HEK293 (cell line): Measurements from ENCODE around the gene CASK.

ENCODE experiments used
- CTCF ChIA-PET: fragments of 350-600 bp; formaldehyde crosslinking; extraction: SDS; loops from one replicate; lab custom pipeline; 2021; ENCODE audit warnings: antibody characterized with exemption; lab: Yijun Ruan, JAX
- POLR2A ChIA-PET: fragments of 300-600 bp; formaldehyde crosslinking; extraction: SDS; loops from one replicate; lab custom pipeline; 2020; ENCODE audit warnings: antibody characterized with exemption, inconsistent platforms; lab: Yijun Ruan, JAX
- H3K27ac ChIP-seq: fragments of 200-500 bp; sonication (Bioruptor generic); 2 replicates; pipeline ENCODE4 v1.5.1; 2014; ENCODE audit warnings: low read depth, low read length, control low read depth, inconsistent platforms; ENCODE audit errors: extremely low read depth
- H3K36me3 ChIP-seq, 2 experiments: fragments of 200-500 bp in 1 of 2; sonication (Bioruptor generic) in 1 of 2; 1 replicate in 1 of 2; 2 replicates in 1 of 2; pipeline ENCODE4 v1.5.1; 2014 to 2017; ENCODE audit warnings: inconsistent platforms in 2 of 2, low read length in 2 of 2; ENCODE audit not compliant: control insufficient read depth in 2 of 2, insufficient read depth in 1 of 2
- H3K4me1 ChIP-seq: fragments of 200-500 bp; sonication (Bioruptor generic); 2 replicates; pipeline ENCODE4 v1.5.1; 2014; ENCODE audit warnings: mild to moderate bottlenecking, low read length, inconsistent platforms; ENCODE audit not compliant: control insufficient read depth, insufficient read depth
- H3K4me3 ChIP-seq: 2 replicates; pipeline ENCODE4 v1.5.1; 2011; ENCODE audit warnings: low read depth, mild to moderate bottlenecking, control low read depth, low read length, moderate library complexity
- H3K9me3 ChIP-seq: fragments of 200-500 bp; sonication (Bioruptor generic); 2 replicates; pipeline ENCODE4 v1.5.1; 2014; ENCODE audit warnings: low read depth, low read length, inconsistent platforms; ENCODE audit not compliant: control insufficient read depth, insufficient read depth
- AEBP2 ChIP-seq: fragments of 450-650 bp; formaldehyde crosslinking; IDR thresholded peaks from 2 replicates; pipeline ENCODE4 v1.5.1; 2016; ENCODE audit warnings: missing biosample characterization, missing genetic modification characterization, borderline replicate concordance
- BCL6B ChIP-seq: fragments of 450-650 bp; formaldehyde crosslinking; IDR thresholded peaks from 2 replicates; pipeline ENCODE4 v1.5.1; 2017; ENCODE audit warnings: missing biosample characterization, missing genetic modification characterization
- HOXD13 ChIP-seq: sonication (generic); formaldehyde crosslinking; IDR thresholded peaks from 2 replicates; pipeline ENCODE4 v1.8.0; 2022; ENCODE audit warnings: missing genetic modification reagents, borderline replicate concordance
- KLF9 ChIP-seq: fragments of 450-650 bp; formaldehyde crosslinking; IDR thresholded peaks from 2 replicates; pipeline ENCODE4 v1.5.1; 2016; ENCODE audit warnings: missing biosample characterization, missing genetic modification characterization, low read depth
- REPIN1 ChIP-seq: fragments of 450-650 bp; formaldehyde crosslinking; IDR thresholded peaks from 2 replicates; pipeline ENCODE4 v1.5.1; 2017; ENCODE audit warnings: missing biosample characterization, missing genetic modification characterization, low read depth
- ZFP41 ChIP-seq: fragments of 450-650 bp; formaldehyde crosslinking; IDR thresholded peaks from 2 replicates; pipeline ENCODE4 v1.5.1; 2016; ENCODE audit warnings: missing biosample characterization, missing genetic modification characterization, borderline replicate concordance
- ZFP69B ChIP-seq: fragments of 450-650 bp; formaldehyde crosslinking; IDR thresholded peaks from 2 replicates; pipeline ENCODE4 v1.5.1; 2016; ENCODE audit warnings: missing biosample characterization, missing genetic modification characterization
- ZNF112 ChIP-seq: fragments of 450-650 bp; formaldehyde crosslinking; IDR thresholded peaks from 2 replicates; pipeline ENCODE4 v1.5.0; 2017; ENCODE audit warnings: missing biosample characterization, missing genetic modification characterization
- ZNF146 ChIP-seq: fragments of 450-650 bp; formaldehyde crosslinking; IDR thresholded peaks from 2 replicates; pipeline ENCODE4 v1.5.1; 2016; ENCODE audit warnings: missing biosample characterization, missing genetic modification characterization
- ZNF2 ChIP-seq: fragments of 450-650 bp; formaldehyde crosslinking; IDR thresholded peaks from 2 replicates; pipeline ENCODE4 v1.5.1; 2016; ENCODE audit warnings: missing biosample characterization, missing genetic modification characterization
- ZNF223 ChIP-seq: fragments of 450-650 bp; formaldehyde crosslinking; IDR thresholded peaks from 2 replicates; pipeline ENCODE4 v1.5.1; 2016; ENCODE audit warnings: missing biosample characterization, missing genetic modification characterization
- ZNF248 ChIP-seq: fragments of 450-650 bp; formaldehyde crosslinking; IDR thresholded peaks from 2 replicates; pipeline ENCODE4 v1.5.1; 2017; ENCODE audit warnings: missing biosample characterization, missing genetic modification characterization
- ZNF324 ChIP-seq: fragments of 450-650 bp; formaldehyde crosslinking; IDR thresholded peaks from 2 replicates; pipeline ENCODE4 v1.5.1; 2016; ENCODE audit warnings: missing biosample characterization, missing genetic modification characterization
- ZNF341 ChIP-seq: fragments of 450-650 bp; formaldehyde crosslinking; IDR thresholded peaks from 2 replicates; pipeline ENCODE4; 2016; ENCODE audit warnings: low read depth, missing biosample characterization, missing genetic modification characterization
- ZNF366 ChIP-seq: fragments of 450-650 bp; formaldehyde crosslinking; conservative IDR thresholded peaks from 2 replicates; pipeline ENCODE4 v1.5.1; 2016; ENCODE audit warnings: missing biosample characterization, missing genetic modification characterization
- ZNF501 ChIP-seq: fragments of 450-650 bp; formaldehyde crosslinking; IDR thresholded peaks from 2 replicates; pipeline ENCODE4 v1.5.1; 2016; ENCODE audit warnings: missing biosample characterization, missing genetic modification characterization
- ZNF529 ChIP-seq: fragments of 450-650 bp; formaldehyde crosslinking; IDR thresholded peaks from 2 replicates; pipeline ENCODE4 v1.5.1; 2017; ENCODE audit warnings: missing genetic modification characterization, missing biosample characterization; ENCODE audit not compliant: insufficient replicate concordance
- ZNF600 ChIP-seq: fragments of 450-650 bp; formaldehyde crosslinking; IDR thresholded peaks from 2 replicates; pipeline ENCODE4 v1.5.1; 2016; ENCODE audit warnings: missing biosample characterization, missing genetic modification characterization
- ZNF654 ChIP-seq: fragments of 450-650 bp; formaldehyde crosslinking; IDR thresholded peaks from 2 replicates; pipeline ENCODE4 v1.5.1; 2016; ENCODE audit warnings: low read depth, missing biosample characterization, missing genetic modification characterization
- ZNF670 ChIP-seq: fragments of 450-650 bp; formaldehyde crosslinking; IDR thresholded peaks from 2 replicates; pipeline ENCODE4 v1.5.1; 2016; ENCODE audit warnings: missing biosample characterization, missing genetic modification characterization, low read depth
- ZSCAN23 ChIP-seq: fragments of 450-650 bp; formaldehyde crosslinking; IDR thresholded peaks from 2 replicates; pipeline ENCODE4 v1.5.1; 2016; ENCODE audit warnings: missing biosample characterization, missing genetic modification characterization
- TF ChIP-seq, protein P1 (sequence below): fragments of 450-650 bp; formaldehyde crosslinking; IDR thresholded peaks from 2 replicates; pipeline ENCODE4 v1.5.0; 2017; ENCODE audit warnings: missing biosample characterization, missing genetic modification characterization, borderline replicate concordance

CASK gene

DNA sequence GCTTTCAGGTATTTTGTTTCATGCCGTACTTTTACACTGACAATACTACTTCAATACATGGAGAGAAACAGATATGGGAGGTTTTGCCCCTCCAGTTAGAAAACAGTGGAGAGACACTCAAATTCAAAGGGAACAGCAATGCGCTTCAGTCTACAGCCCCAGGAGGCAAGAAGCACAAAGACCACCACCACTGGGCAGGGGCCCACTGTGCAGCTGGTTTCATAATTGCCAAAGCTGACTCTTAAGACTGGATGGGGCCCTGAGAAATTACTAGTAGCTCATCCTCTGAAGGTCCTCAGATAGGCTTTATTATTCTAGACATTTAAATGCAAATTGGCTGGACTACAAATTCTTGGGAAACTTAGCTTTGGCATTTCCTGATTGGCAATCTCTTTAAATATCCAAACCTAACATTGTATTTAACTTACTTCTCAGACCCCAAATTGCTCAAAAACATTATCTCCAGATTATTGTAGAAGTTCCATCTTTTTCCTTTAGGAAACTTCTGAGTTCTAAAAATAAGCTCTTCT lies 320.5 kb downstream of the CASK start:
- no peaks in the 10 kb centered on the region for H3K9me3 ChIP-seq
- no peak overlapping the region for H3K27ac ChIP-seq
- no peaks in the 10 kb centered on the region; a peak in 1 of 3 replicates for H3K36me3 ChIP-seq
- CTCF ChIA-PET, result no interaction called here
- POLR2A ChIA-PET, result no interaction called here
- TF ChIP-seq ZNF529 (tag by site-specific recombination) (no peak), REPIN1 (tag by site-specific recombination) (no peak), ZFP69B (no peak), AEBP2 (tag by site-specific recombination) (no peak), ZFP41 (tag by site-specific recombination) (no peak), ZNF324 (tag by site-specific recombination) (no peak), ZNF501 (no peak), KLF9 (tag by site-specific recombination) (no peak), ZNF341 (tag by site-specific recombination) (no peak), ZNF366 (tag by site-specific recombination) (no peak), ZNF670 (tag by site-specific recombination) (no peak), ZNF2 (tag by site-specific recombination) (no peak), ZSCAN23 (tag by site-specific recombination) (no peak), ZNF654 (no peak), ZNF600 (no peak), ZNF112 (no peak), ZNF248 (tag by site-specific recombination) (no peak), ZNF146 (tag by site-specific recombination) (no peak), BCL6B (no peak)
- TF ChIP-seq, protein P1, sequence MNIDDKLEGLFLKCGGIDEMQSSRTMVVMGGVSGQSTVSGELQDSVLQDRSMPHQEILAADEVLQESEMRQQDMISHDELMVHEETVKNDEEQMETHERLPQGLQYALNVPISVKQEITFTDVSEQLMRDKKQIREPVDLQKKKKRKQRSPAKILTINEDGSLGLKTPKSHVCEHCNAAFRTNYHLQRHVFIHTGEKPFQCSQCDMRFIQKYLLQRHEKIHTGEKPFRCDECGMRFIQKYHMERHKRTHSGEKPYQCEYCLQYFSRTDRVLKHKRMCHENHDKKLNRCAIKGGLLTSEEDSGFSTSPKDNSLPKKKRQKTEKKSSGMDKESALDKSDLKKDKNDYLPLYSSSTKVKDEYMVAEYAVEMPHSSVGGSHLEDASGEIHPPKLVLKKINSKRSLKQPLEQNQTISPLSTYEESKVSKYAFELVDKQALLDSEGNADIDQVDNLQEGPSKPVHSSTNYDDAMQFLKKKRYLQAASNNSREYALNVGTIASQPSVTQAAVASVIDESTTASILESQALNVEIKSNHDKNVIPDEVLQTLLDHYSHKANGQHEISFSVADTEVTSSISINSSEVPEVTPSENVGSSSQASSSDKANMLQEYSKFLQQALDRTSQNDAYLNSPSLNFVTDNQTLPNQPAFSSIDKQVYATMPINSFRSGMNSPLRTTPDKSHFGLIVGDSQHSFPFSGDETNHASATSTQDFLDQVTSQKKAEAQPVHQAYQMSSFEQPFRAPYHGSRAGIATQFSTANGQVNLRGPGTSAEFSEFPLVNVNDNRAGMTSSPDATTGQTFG, result no peak
- H3K4me1 ChIP-seq, result peaks cover 8% of the 10 kb centered on the region
- H3K4me3 ChIP-seq, result no peak overlapping the region

- Histone ChIP-seq H3K27ac (no peak overlapping the region), H3K4me1 (peaks cover 3% of the 10 kb centered on the region), H3K36me3 (no peaks in the 10 kb centered on the region), H3K9me3 (no peaks in the 10 kb centered on the region), H3K4me3 (no peak overlapping the region)
- ChIA-PET POLR2A (interaction anchor here (0.5 kb wide), 1 partner anchor 300 kb away, joined by 3 read pairs; no protein-coding TSS in a partner anchor), CTCF (interaction anchor here (0.7 to 0.9 kb wide), 2 partner anchors 19 to 162 kb away, joined by 3 to 7 read pairs; no protein-coding TSS in a partner anchor)
- peak; percentile 13; the same call in 1 of the 2 replicates for TF ChIP-seq HOXD13
- TF ChIP-seq ZNF223 (tag by site-specific recombination), result no peak
- TF ChIP-seq, all 188 proteins: peak for 1
Measured at GRCh38 chrX:41600291-41600690, 323.1 kb downstream of the CASK start.
